CD4-positive, CD25-positive, alpha-beta regulatory T cell (primary cell): ENCODE data around the gene HLA-DMA. TPM values are rescaled to one million over a fixed set of nuclear protein-coding genes. Genes with fewer than 3 reads are reported as not detected.

ENCODE experiments used
- ATAC-seq, 2 donors: fragments of 150-1000 bp; cut with Tn5 transposase; one replicate each; pipeline ENCODE4 v1.10.0; 2021; ENCODE audit warnings: low read depth in 2 of 2, moderate number of reproducible peaks in 2 of 2, moderate library complexity in 1 of 2
- DNase-seq, 3 donors: peaks; one replicate each; pipeline versions ENCODE4 v3.0.0 to v3.0.0-alpha.2; 2012 to 2022; ENCODE audit warnings: mixed read lengths in 1 of 3
- H3K27ac ChIP-seq: one replicate; pipeline ENCODE4 v1.7.0; 2013; ENCODE audit warnings: mild to moderate bottlenecking, low read length; ENCODE audit not compliant: insufficient read depth, poor library complexity, severe bottlenecking
- H3K27me3 ChIP-seq: one replicate; pipeline ENCODE4 v1.7.0; 2013; ENCODE audit warnings: low read length; ENCODE audit not compliant: control insufficient read depth, insufficient read depth
- H3K36me3 ChIP-seq: one replicate; pipeline ENCODE4 v1.7.0; 2013; ENCODE audit warnings: mild to moderate bottlenecking, low read length, moderate library complexity; ENCODE audit not compliant: control insufficient read depth, insufficient read depth
- H3K4me1 ChIP-seq: 2 replicates; pipeline ENCODE4 v1.7.0; 2013; ENCODE audit warnings: mild to moderate bottlenecking, low read length; ENCODE audit not compliant: insufficient read depth, control insufficient read depth, poor library complexity, severe bottlenecking
- H3K4me3 ChIP-seq: one replicate; pipeline ENCODE4 v1.7.0; 2013; ENCODE audit warnings: low read depth, mild to moderate bottlenecking, low read length, moderate library complexity
- H3K9me3 ChIP-seq, 2 experiments: 1 replicate in 1 of 2; 2 replicates in 1 of 2; pipeline ENCODE4 v1.7.0; 2013; ENCODE audit warnings: low read length in 2 of 2, mild to moderate bottlenecking in 1 of 2, moderate library complexity in 1 of 2; ENCODE audit not compliant: control insufficient read depth in 2 of 2
- H3K27ac Mint-ChIP-seq, 3 donors: one replicate each; pipeline ENCODE4 v1.8.0; 2020 to 2022; ENCODE audit warnings: mild to moderate bottlenecking in 3 of 3, mixed read lengths in 3 of 3, moderate library complexity in 2 of 3
- H3K27me3 Mint-ChIP-seq: one replicate; pipeline ENCODE4 v1.8.0; 2022; ENCODE audit warnings: mild to moderate bottlenecking, mixed read lengths
- H3K36me3 Mint-ChIP-seq: one replicate; pipeline ENCODE4 v1.8.0; 2020; ENCODE audit warnings: mixed read lengths
- H3K4me1 Mint-ChIP-seq, 4 donors: one replicate each; pipeline ENCODE4 v1.8.0; 2020 to 2022; ENCODE audit warnings: mixed read lengths in 4 of 4, mild to moderate bottlenecking in 1 of 4
- H3K4me3 Mint-ChIP-seq, 4 donors: one replicate each; pipeline ENCODE4 v1.8.0; 2020 to 2022; ENCODE audit warnings: mild to moderate bottlenecking in 4 of 4, mixed read lengths in 4 of 4, moderate library complexity in 3 of 4
- H3K9me3 Mint-ChIP-seq, 7 donors: one replicate each; pipeline ENCODE4 v1.8.0; 2020 to 2022; ENCODE audit warnings: mixed read lengths in 7 of 7, mild to moderate bottlenecking in 3 of 7, moderate library complexity in 2 of 7
- polyA plus RNA-seq, 4 donors: library from polyadenylated mRNA; unstranded; fragments of 300-500 nt; fragmentation: Illumina TruSeq; gene quantifications; one replicate each; pipeline ENCODE4 v1.2.3, GENCODE V29; 2021
- total RNA-seq: library from RNA; stranded (reverse); gene quantifications from one replicate; pipeline ENCODE4 v1.2.3, GENCODE V29; 2022

HLA-DMA gene
- total and polyA plus RNA-seq, 5 donors from 2014 or later = 32.3 to 89.3 (median 56.5) TPM

DNA sequence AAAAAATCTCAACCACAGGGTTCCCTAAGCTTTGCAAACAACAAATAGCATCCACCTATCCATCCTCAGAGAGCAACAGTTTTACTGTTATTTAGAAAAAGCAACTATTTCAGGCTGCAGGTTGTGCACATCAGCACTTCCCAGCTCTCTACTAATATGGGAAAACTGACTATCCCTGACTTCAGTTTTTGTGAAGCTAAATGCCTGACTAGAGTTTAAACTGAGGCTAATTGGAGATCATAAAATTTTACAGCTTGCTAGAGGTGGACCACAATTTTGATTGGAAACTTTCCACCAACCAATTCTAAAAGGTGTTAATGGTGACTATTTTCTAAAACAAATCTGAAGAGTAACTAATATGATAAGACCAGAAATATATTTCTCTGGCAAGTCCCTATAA is 48.9 kb downstream of the HLA-DMA start:
- no peaks in the 10 kb centered on the region for H3K9me3 ChIP-seq
- H3K4me3 ChIP-seq = no peak overlapping the region
- H3K27me3 ChIP-seq = no peaks in the 10 kb centered on the region
- Mint-ChIP-seq H3K36me3 (peaks cover 6% of the 10 kb centered on the region), H3K9me3 (peaks cover 0 to 1% (median 0%) of the 10 kb centered on the region in 7 donors), H3K27me3 (peaks cover 7% of the 10 kb centered on the region), H3K4me3 (no peak overlapping the region), H3K4me1 (peaks cover 0 to 4% (median 0%) of the 10 kb centered on the region in 4 donors), H3K27ac (no peak overlapping the region)
- ATAC-seq (no peak), DNase-seq (no peak)
- no peaks in the 10 kb centered on the region for H3K4me1 ChIP-seq
- H3K36me3 ChIP-seq = peaks cover 3% of the 10 kb centered on the region
- no peak overlapping the region for H3K27ac ChIP-seq

Other genes with a start within 250 kb of the HLA-DMA start
- gene HLA-DQA2, start 211.7 kb downstream of the HLA-DMA start, total RNA-seq = 0.32 TPM
- 1 to 10 TPM in 3 of 4 donors, not detected in 1; 1.5 to 2.8 (median 2.2) TPM for gene HLA-DQA2, start 211.7 kb downstream of the HLA-DMA start, polyA plus RNA-seq
- 5.4 TPM for gene HLA-DQB2, start 189.6 kb downstream of the HLA-DMA start, total RNA-seq
- 1 to 10 TPM in 2 of 4 donors, not detected in 2; 3.7 to 3.8 TPM for gene HLA-DQB2, start 189.6 kb downstream of the HLA-DMA start, polyA plus RNA-seq
- 6.8 TPM for gene HLA-DOB, start 136.1 kb downstream of the HLA-DMA start, total RNA-seq
- 1 to 10 TPM in 2 of 4 donors, under 1 TPM in 2; 0.31 to 4.3 (median 1.6) TPM for gene HLA-DOB, start 136.1 kb downstream of the HLA-DMA start, polyA plus RNA-seq
- gene TAP2, start 114.4 kb downstream of the HLA-DMA start, total RNA-seq = 165 TPM
- 10 to 100 TPM in 3 of 4 donors, 1 to 10 TPM in 1; 7.2 to 56.3 (median 31.9) TPM for gene TAP2, start 114.4 kb downstream of the HLA-DMA start, polyA plus RNA-seq
- gene PSMB8, start 109.0 kb downstream of the HLA-DMA start, total RNA-seq = 185 TPM
- 100 to 1,000 TPM; 462 to 803 (median 547) TPM for gene PSMB8, start 109.0 kb downstream of the HLA-DMA start, polyA plus RNA-seq
- gene TAP1, start 99.4 kb downstream of the HLA-DMA start, total RNA-seq = 220 TPM
- gene TAP1, start 99.4 kb downstream of the HLA-DMA start, polyA plus RNA-seq = 100 to 1,000 TPM; 386 to 477 (median 440) TPM
- 148 TPM for gene PSMB9, start 98.9 kb downstream of the HLA-DMA start, total RNA-seq
- 100 to 1,000 TPM; 503 to 896 (median 615) TPM for gene PSMB9, start 98.9 kb downstream of the HLA-DMA start, polyA plus RNA-seq
- gene HLA-DMB, start 12.1 kb downstream of the HLA-DMA start, total RNA-seq = 17.6 TPM
- gene HLA-DMB, start 12.1 kb downstream of the HLA-DMA start, polyA plus RNA-seq = 10 to 100 TPM; 12.8 to 44.2 (median 32.4) TPM
- 425 TPM for gene BRD2, start 15.5 kb upstream of the HLA-DMA start, total RNA-seq
- 10 to 100 TPM; 43.9 to 58.7 (median 53.8) TPM for gene BRD2, start 15.5 kb upstream of the HLA-DMA start, polyA plus RNA-seq
- gene HLA-DOA, start 56.5 kb upstream of the HLA-DMA start, total RNA-seq = 14.0 TPM
- 10 to 100 TPM in 1 of 4 donors, 1 to 10 TPM in 3; 7.0 to 14.9 (median 8.9) TPM for gene HLA-DOA, start 56.5 kb upstream of the HLA-DMA start, polyA plus RNA-seq
- gene HLA-DPA1, start 120.6 kb upstream of the HLA-DMA start, total RNA-seq = 102 TPM
- gene HLA-DPA1, start 120.6 kb upstream of the HLA-DMA start, polyA plus RNA-seq = 100 to 1,000 TPM in 3 of 4 donors, 10 to 100 TPM in 1; 97.9 to 292 (median 209) TPM
- gene HLA-DPB1, start 122.9 kb upstream of the HLA-DMA start, total RNA-seq = 153 TPM
- gene HLA-DPB1, start 122.9 kb upstream of the HLA-DMA start, polyA plus RNA-seq = 100 to 1,000 TPM; 144 to 335 (median 244) TPM
- 0.89 TPM for gene COL11A2, start 239.4 kb upstream of the HLA-DMA start, total RNA-seq
- under 1 TPM in 2 of 4 donors, not detected in 2; 0.34 to 0.43 TPM for gene COL11A2, start 239.4 kb upstream of the HLA-DMA start, polyA plus RNA-seq
- gene RXRB, start 247.6 kb upstream of the HLA-DMA start, total RNA-seq = 62.6 TPM
- gene RXRB, start 247.6 kb upstream of the HLA-DMA start, polyA plus RNA-seq = 1 to 10 TPM; 7.1 to 8.9 (median 7.2) TPM
- 24.1 TPM for gene SLC39A7, start 247.8 kb upstream of the HLA-DMA start, total RNA-seq
- 10 to 100 TPM; 11.4 to 27.3 (median 20.4) TPM for gene SLC39A7, start 247.8 kb upstream of the HLA-DMA start, polyA plus RNA-seq